ENCODE data around the gene H2BK1. TPM values are rescaled to one million over a fixed set of nuclear protein-coding genes. Genes with fewer than 3 reads are reported as not detected.

Gene H2BK1
- total and polyA plus RNA-seq, 2 donors (not counting 1 experiment from before 2014, with no cell fraction given), result not detected

GRCh38 chr7:151192002-151192539, 18.2 kb downstream of the H2BK1 start:
- no peaks in the 10 kb centered on the region for H4K20me1 ChIP-seq (ENCODE audit: control insufficient read depth, extremely low read depth, insufficient read depth, low read length)
- H3K4me2 ChIP-seq (ENCODE audit: extremely low read depth, insufficient read depth, low read length), result no peak overlapping the region
- H3K27me3 ChIP-seq (ENCODE audit: control insufficient read depth, insufficient read depth, low read length), result peaks cover 28% of the 10 kb centered on the region
- no peak for TF ChIP-seq EZH2 (IDR thresholded peaks at IDR 0.05; ENCODE audit: low read length, missing control alignments)
- no peak for TF ChIP-seq CTCF (conservative IDR thresholded peaks at IDR 0.05 in 1 of 2, IDR thresholded peaks at IDR 0.05 in 1 of 2; ENCODE audit: low read depth in 1 of 2, low read length in 2 of 2)
- no peak for DNase-seq (ENCODE audit: low read depth in 2 of 2)
- no peak overlapping the region for H3K4me3 ChIP-seq (replicated peaks in 1 of 4; ENCODE audit: control extremely low read depth in 1 of 4, insufficient read depth in 1 of 4, low read depth in 3 of 4, low read length in 4 of 4)
- no peak overlapping the region for H3K27ac ChIP-seq (ENCODE audit: insufficient read depth, low read length)
- H3K4me1 ChIP-seq (ENCODE audit: control insufficient read depth, extremely low read depth, insufficient read depth, low read length), result no peaks in the 10 kb centered on the region
- no peak overlapping the region for H2AFZ ChIP-seq (ENCODE audit: low read length)
- no peaks in the 10 kb centered on the region for H3K79me2 ChIP-seq (ENCODE audit: control insufficient read depth, insufficient read depth, low read length)
- no peak overlapping the region for H3K9ac ChIP-seq (ENCODE audit: insufficient read depth, low read length)
- H3K9me3 ChIP-seq (ENCODE audit: control insufficient read depth, insufficient read depth, low read depth, low read length), result no peaks in the 10 kb centered on the region
- H3K36me3 ChIP-seq (ENCODE audit: control insufficient read depth, insufficient read depth, low read length), result no peaks in the 10 kb centered on the region

- TF ChIP-seq CTCF (conservative IDR thresholded peaks at IDR 0.05 in 1 of 2, IDR thresholded peaks at IDR 0.05 in 1 of 2; ENCODE audit: low read depth in 1 of 2, low read length in 2 of 2), result no peak
- TF ChIP-seq EZH2 (IDR thresholded peaks at IDR 0.05; ENCODE audit: low read length, missing control alignments), result no peak
- Histone ChIP-seq H3K9me3 (ENCODE audit: control insufficient read depth, insufficient read depth, low read depth, low read length) (no peaks in the 10 kb centered on the region), H3K4me1 (ENCODE audit: control insufficient read depth, extremely low read depth, insufficient read depth, low read length) (no peaks in the 10 kb centered on the region), H3K27ac (ENCODE audit: insufficient read depth, low read length) (no peak overlapping the region), H3K4me3 (replicated peaks in 1 of 4; ENCODE audit: control extremely low read depth in 1 of 4, insufficient read depth in 1 of 4, low read depth in 3 of 4, low read length in 4 of 4) (no peak overlapping the region), H3K79me2 (ENCODE audit: control insufficient read depth, insufficient read depth, low read length) (no peaks in the 10 kb centered on the region), H3K9ac (ENCODE audit: insufficient read depth, low read length) (no peak overlapping the region), H3K4me2 (ENCODE audit: extremely low read depth, insufficient read depth, low read length) (no peak overlapping the region), H4K20me1 (ENCODE audit: control insufficient read depth, extremely low read depth, insufficient read depth, low read length) (no peaks in the 10 kb centered on the region), H3K36me3 (ENCODE audit: control insufficient read depth, insufficient read depth, low read length) (no peaks in the 10 kb centered on the region), H3K27me3 (ENCODE audit: control insufficient read depth, insufficient read depth, low read length) (peaks cover 25% of the 10 kb centered on the region), H2AFZ (ENCODE audit: low read length) (no peak overlapping the region)
- no peak for DNase-seq (ENCODE audit: low read depth in 2 of 2)
Measured at GRCh38 chr7:151191544-151191943, 18.7 kb downstream of the H2BK1 start.

DNA sequence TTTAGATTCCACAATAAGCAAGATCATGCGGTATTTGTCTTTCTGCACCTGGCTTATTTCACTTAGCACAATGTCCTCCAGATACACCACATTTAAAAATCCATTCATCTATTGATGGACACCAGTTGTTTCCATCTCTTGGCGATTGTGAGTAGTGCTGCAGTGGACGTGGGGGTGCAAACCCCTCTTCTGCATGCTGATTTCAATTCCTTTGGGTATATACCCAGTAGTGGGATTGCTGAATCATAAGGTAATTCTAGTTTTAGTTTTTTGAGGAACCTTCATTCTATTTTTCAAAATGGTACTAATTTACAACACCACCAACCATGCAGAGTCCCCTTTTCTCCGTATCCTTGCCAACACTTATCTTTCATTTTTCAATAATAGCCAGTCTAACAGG, 21.2 kb downstream of the H2BK1 start:
- Histone ChIP-seq H3K79me2 (ENCODE audit: control insufficient read depth, insufficient read depth, low read length) (no peaks in the 10 kb centered on the region), H3K9ac (ENCODE audit: insufficient read depth, low read length) (no peak overlapping the region), H3K4me3 (replicated peaks in 1 of 4; ENCODE audit: control extremely low read depth in 1 of 4, insufficient read depth in 1 of 4, low read depth in 3 of 4, low read length in 4 of 4) (no peak overlapping the region), H3K4me2 (ENCODE audit: extremely low read depth, insufficient read depth, low read length) (no peak overlapping the region), H3K9me3 (ENCODE audit: control insufficient read depth, insufficient read depth, low read depth, low read length) (no peaks in the 10 kb centered on the region), H2AFZ (ENCODE audit: low read length) (no peak overlapping the region), H3K36me3 (ENCODE audit: control insufficient read depth, insufficient read depth, low read length) (no peaks in the 10 kb centered on the region), H4K20me1 (ENCODE audit: control insufficient read depth, extremely low read depth, insufficient read depth, low read length) (no peaks in the 10 kb centered on the region), H3K27ac (ENCODE audit: insufficient read depth, low read length) (no peak overlapping the region), H3K4me1 (ENCODE audit: control insufficient read depth, extremely low read depth, insufficient read depth, low read length) (no peaks in the 10 kb centered on the region), H3K27me3 (ENCODE audit: control insufficient read depth, insufficient read depth, low read length) (peaks cover 27% of the 10 kb centered on the region)
- no peak for DNase-seq (ENCODE audit: low read depth in 2 of 2)
- TF ChIP-seq CTCF (conservative IDR thresholded peaks at IDR 0.05 in 1 of 2, IDR thresholded peaks at IDR 0.05 in 1 of 2; ENCODE audit: low read depth in 1 of 2, low read length in 2 of 2), result no peak
- no peak for TF ChIP-seq EZH2 (IDR thresholded peaks at IDR 0.05; ENCODE audit: low read length, missing control alignments)

Measured in fibroblast of lung (primary cell).